Measurements from ENCODE around the gene INPP4A. TPM values are rescaled to one million over a fixed set of nuclear protein-coding genes. Genes with fewer than 3 reads are reported as not detected.

INPP4A gene
- total and polyA plus RNA-seq, 8 donors = 1.5 to 65.3 (median 12.2) TPM

DNA sequence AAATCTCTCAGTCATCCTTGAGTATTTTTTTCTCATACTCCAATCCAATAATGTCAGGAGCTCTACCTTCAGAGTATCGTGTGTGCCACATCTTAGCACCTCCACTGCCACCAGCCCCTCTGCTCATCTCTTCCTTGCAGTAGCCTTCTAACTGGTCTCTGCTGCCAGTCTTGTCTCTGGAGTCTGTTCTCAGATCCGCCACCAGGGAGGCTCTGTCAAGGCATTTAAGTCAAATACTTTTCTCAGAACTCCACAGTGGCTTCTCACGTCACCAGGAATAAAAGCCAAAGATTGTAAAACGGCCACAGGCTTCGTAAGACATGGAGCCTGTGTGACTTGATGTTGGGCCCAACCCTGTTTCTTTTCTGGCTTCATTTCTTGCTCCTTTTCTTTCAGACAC, 170.8 kb downstream of the INPP4A start:
- Histone ChIP-seq H3K9me3 (no peaks in the 10 kb centered on the region), H3K4me1 (peaks cover 3 to 33% (median 19%) of the 10 kb centered on the region in 4 donors), H3K36me3 (peaks cover 36 to 98% (median 95%) of the 10 kb centered on the region in 4 donors), H3K4me3 (no peak overlapping the region), H3K27ac (no peak overlapping the region), H3K27me3 (no peaks in the 10 kb centered on the region)
- TF ChIP-seq EP300 (IDR thresholded peaks at IDR 0.05) = no peak
- no peak for TF ChIP-seq POLR2A (IDR thresholded peaks at IDR 0.05)
- TF ChIP-seq, protein P1, sequence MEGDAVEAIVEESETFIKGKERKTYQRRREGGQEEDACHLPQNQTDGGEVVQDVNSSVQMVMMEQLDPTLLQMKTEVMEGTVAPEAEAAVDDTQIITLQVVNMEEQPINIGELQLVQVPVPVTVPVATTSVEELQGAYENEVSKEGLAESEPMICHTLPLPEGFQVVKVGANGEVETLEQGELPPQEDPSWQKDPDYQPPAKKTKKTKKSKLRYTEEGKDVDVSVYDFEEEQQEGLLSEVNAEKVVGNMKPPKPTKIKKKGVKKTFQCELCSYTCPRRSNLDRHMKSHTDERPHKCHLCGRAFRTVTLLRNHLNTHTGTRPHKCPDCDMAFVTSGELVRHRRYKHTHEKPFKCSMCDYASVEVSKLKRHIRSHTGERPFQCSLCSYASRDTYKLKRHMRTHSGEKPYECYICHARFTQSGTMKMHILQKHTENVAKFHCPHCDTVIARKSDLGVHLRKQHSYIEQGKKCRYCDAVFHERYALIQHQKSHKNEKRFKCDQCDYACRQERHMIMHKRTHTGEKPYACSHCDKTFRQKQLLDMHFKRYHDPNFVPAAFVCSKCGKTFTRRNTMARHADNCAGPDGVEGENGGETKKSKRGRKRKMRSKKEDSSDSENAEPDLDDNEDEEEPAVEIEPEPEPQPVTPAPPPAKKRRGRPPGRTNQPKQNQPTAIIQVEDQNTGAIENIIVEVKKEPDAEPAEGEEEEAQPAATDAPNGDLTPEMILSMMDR (IDR thresholded peaks at IDR 0.05) = no peak
- no peak for TF ChIP-seq POLR2AphosphoS5 (IDR thresholded peaks at IDR 0.05)
- 85 to 91% (median 90%) methylated on average over 5 of the region's 5 CpGs for WGBS, 5 donors
- no peak for DNase-seq
- intact Hi-C loops (cut with DNase I; ENCODE audit: low total_unique reads) = no loop called here

DNA sequence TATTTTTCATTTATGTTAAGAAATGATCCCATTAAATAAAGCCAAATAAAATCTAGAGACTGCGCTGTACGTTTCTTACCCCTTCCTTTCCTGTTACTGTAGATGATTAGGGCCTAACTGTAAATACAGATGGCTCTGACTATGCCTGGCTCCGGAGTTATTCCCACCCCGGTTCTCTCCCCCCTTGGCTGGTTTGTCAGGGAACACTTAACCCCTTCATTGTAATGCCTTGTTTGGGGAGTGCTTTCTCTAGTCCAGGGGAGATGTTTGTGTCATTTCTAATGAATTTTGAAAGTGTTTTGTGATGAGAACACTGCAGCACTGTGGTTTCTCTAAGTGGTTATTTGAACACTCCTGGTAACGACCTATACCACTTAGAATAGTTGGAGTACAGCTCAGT, 172.5 kb downstream of the INPP4A start:
- Histone ChIP-seq H3K27ac (no peak overlapping the region), H3K4me3 (no peak overlapping the region), H3K4me1 (peaks cover 0 to 16% (median 5%) of the 10 kb centered on the region in 4 donors), H3K9me3 (no peaks in the 10 kb centered on the region), H3K27me3 (no peaks in the 10 kb centered on the region), H3K36me3 (peaks cover 32 to 99% (median 93%) of the 10 kb centered on the region in 4 donors)
- TF ChIP-seq POLR2AphosphoS5 (IDR thresholded peaks at IDR 0.05) = no peak
- no peak for TF ChIP-seq POLR2A (IDR thresholded peaks at IDR 0.05)
- no peak for TF ChIP-seq EP300 (IDR thresholded peaks at IDR 0.05)
- TF ChIP-seq, protein P1 (IDR thresholded peaks at IDR 0.05) = no peak
- intact Hi-C loops (cut with DNase I; ENCODE audit: low total_unique reads) = no loop called here
- 42 to 52% (median 50%) methylated on average over 5 of the region's 5 CpGs for WGBS, 5 donors
- DNase-seq = no peak

DNA sequence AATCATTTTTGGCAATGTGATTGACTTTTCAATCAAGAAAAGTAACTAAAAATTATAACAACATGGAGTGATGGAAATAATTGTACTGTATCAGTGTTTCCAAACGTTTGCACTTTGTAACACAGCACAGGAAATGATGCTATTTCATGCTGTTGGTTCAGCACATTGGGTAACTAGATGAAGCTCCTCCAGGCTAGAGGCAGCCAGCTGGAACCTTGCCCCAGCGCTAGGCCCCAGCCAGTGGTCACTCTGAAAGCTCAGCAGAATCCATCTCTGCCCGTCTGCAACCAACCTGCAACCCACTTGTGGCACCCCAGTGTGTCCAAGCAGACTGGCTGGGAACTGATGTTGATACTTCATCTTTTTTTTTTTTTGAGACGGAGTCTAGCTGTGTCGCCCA, 179.0 kb downstream of the INPP4A start:
- WGBS, 5 donors = 65 to 80% (median 75%) methylated on average over 5 of the region's 5 CpGs
- DNase-seq = peak in 1 of 2 donors; percentile 16
- intact Hi-C loops (cut with DNase I; ENCODE audit: low total_unique reads) = no loop called here
- Histone ChIP-seq H3K27me3 (no peaks in the 10 kb centered on the region), H3K4me1 (no peaks in the 10 kb centered on the region), H3K36me3 (peaks cover 0 to 54% (median 45%) of the 10 kb centered on the region in 4 donors), H3K27ac (no peak overlapping the region), H3K4me3 (no peak overlapping the region), H3K9me3 (no peaks in the 10 kb centered on the region)
- TF ChIP-seq POLR2AphosphoS5 (IDR thresholded peaks at IDR 0.05) (no peak), EP300 (IDR thresholded peaks at IDR 0.05) (no peak), POLR2A (IDR thresholded peaks at IDR 0.05) (no peak)
- TF ChIP-seq, protein P1 (IDR thresholded peaks at IDR 0.05) = no peak

DNA sequence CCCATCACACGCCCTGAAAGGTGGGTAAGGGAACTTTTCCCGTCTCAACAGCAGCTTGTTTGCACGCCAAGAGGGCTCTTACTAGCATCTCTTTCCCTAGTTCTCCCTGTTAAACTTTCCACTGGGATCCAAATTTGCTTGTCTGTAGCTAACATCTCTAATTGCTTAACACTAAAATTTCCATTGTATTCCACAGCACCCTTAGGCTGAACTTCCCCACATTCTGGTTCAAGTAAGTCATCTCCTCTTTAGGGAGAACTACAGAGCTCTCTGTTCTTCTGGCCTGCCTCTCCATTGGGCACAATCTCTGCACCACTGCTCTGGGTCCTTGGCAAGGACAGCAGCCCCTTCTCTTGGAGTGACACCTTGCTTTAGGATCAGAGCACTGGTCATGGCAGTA, 187.7 kb downstream of the INPP4A start:
- TF ChIP-seq POLR2A (IDR thresholded peaks at IDR 0.05) (no peak), POLR2AphosphoS5 (IDR thresholded peaks at IDR 0.05) (no peak), EP300 (IDR thresholded peaks at IDR 0.05) (no peak)
- TF ChIP-seq, protein P1 (IDR thresholded peaks at IDR 0.05) = no peak
- H3K36me3 ChIP-seq = peaks cover 25 to 82% (median 73%) of the 10 kb centered on the region in 4 donors
- 85 to 98% (median 89%) methylated on average over 3 of the region's 3 CpGs for WGBS, 5 donors

More for the DNA sequence above, 187.7 kb downstream of the INPP4A start:
- no peak for DNase-seq
- Histone ChIP-seq H3K4me1 (no peaks in the 10 kb centered on the region), H3K27ac (no peak overlapping the region), H3K27me3 (no peaks in the 10 kb centered on the region), H3K9me3 (no peaks in the 10 kb centered on the region), H3K4me3 (no peak overlapping the region)
- intact Hi-C loops (cut with DNase I; ENCODE audit: low total_unique reads) = no loop called here
